ACHN (cell line): ENCODE results near the gene CEP131.

ENCODE experiments used
- DNase-seq: peaks from one replicate; pipeline ENCODE4 v3.0.0-alpha.2; 2015
- in situ Hi-C: cut with HindIII; loops from 2 replicates; pipeline ENCODE4 v1.10.0; 2017; ENCODE audit warnings: low sequenced_read_pairs, low pct_ligation_motif_present, low pct_unique_long_range_greater_than_20kb

The CEP131 gene

DNA sequence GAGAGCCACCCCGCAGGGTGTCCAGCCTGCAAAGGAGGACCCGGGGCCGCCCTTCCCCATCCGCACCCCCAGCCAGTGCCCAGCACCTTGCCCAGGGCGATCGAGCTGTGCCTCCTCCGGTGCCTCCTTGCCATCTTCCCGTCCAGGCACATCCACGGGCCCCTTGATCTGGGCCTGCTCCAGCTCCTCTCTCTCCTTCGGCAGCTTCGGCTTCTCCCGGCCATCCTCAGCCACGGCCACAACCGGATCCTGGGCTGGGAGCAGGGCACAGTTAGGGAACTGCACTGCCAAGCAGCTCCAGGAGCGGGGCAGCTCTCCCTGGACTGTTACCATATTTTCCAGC lies 30.2 kb upstream of the CEP131 start:
- DNase-seq = no peak
- in situ Hi-C loops = no loop called here

DNA sequence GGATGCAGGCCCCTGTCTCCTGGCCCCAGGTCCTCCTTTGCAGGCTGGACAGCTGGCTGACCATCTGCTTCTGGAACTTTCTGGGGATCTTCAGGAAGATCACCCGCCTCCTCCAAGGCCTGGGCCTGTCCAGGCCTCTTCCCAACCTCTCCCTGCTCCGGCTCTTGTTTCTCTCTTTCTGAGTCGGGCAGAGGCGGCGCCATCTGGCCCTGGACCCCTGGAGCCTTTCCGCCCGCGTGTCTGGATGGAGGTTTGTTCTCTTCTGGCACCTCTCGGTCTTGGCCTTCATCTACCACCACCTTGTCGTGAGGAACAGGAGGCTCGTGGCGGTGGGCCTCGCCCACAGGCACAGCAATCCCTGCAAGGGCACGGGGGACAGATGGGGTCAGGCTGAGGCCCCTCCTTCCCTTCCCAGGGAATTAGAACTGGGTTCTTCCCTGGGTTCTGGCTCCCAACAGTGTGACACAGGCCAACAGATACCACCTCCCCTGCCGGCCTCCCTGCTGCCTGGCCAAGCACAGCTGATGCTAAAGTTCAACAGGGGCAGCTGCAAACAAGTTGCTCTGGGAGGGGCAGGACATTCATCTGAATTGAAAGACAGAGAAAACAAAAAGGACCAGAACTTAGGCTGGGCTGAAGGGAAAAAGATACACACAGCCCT lies 29.7 kb upstream of the CEP131 start:
- in situ Hi-C loops = no loop called here
- DNase-seq = no peak

DNA sequence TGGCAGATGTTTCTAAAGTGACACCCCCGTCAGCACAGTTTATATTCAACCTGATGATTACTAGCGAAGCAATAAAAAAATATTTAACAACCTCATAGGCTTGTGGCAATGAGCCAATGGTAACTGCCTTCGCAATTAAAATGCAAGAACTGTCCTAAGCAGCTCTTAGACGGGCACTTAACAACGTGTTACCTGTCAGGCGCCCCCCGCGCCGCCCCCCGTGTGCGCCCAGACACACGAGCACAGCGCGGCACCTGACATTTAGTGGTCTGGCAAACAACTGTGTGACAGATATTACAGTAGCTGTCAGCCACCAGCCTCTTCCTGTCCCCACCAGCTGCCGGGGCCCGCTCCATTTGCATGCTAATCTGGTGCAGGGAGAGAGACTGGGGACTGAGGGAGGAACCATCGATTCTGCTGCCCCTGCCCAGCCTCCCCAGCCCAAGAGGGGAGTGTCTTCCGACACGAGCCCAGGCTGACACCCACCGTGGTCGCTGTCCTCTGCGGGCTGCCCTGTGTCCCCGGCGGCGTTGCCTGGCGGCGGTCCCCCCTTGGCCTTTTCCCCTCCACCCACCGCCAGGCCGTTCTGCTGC lies 29.0 kb upstream of the CEP131 start:
- no peak for DNase-seq
- in situ Hi-C loops = no loop called here

DNA sequence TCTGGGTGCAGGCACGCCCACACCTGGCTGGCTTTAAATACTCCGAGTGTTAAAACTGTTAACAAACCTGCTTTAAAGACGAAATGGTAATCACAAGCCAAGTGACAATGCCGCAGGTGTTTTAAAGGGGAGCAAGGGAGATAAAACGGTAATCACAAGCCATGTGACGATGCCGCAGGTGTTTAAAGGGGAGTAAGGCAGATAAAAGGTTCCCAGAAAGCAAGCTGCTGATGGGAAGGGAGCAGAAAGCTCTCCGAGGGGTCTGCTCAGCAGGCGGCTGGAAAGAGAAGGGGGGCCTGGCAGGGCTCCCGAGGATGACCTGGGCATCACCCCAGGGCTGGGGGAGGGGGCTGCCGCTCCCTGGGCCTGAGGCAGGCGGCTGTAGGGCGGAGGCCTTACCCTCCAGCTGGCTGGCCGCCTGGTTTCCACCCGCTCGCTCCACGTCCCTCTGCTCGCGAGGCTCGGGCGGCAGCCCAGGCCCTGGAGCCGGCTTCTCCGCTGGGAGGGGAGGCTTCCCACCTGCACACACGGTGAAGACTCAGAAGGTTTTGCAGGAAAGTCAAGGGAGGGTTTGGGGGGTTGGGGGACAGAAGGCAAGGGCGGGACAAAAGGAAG lies 28.4 kb upstream of the CEP131 start:
- in situ Hi-C loops = no loop called here
- DNase-seq = no peak

DNA sequence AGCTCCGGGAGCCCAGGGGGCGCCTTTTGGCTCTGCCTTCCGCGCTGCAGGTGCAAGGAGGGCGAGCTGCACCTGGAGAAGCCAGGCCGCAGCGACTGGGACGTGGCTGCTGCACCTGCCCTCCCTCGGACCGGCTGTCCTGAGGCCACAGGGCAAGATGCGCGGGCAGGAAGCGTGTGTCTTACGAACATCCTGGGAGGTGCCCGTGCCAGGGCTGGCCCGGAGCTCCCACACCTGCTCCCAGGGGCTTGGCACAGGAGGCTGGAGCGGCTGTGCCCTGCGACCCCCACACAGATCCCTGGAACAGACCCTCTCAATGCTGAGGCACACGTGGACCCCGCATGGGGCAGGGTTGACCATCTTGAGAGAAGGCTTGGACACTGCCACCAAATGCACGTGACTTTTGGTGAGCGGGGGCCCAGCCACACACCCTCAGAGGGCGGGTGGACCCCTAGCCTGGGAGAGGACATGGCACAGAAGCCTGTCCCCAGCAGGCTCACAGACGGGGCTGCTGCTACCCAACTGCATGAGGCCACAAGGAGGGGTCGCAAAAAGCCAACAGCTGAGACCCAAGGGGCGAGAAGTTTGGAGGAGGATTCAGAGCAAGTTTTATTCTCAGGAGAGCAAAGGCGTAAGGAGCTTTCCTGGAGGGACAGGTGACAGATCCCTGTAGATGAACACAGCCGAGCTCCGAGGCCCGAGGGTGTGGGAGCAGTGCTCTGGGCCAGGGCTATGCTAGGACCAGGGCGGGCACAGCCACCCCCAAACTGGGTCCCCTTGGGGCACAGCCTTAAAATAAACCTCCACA lies 27.7 kb upstream of the CEP131 start:
- DNase-seq = no peak

DNA sequence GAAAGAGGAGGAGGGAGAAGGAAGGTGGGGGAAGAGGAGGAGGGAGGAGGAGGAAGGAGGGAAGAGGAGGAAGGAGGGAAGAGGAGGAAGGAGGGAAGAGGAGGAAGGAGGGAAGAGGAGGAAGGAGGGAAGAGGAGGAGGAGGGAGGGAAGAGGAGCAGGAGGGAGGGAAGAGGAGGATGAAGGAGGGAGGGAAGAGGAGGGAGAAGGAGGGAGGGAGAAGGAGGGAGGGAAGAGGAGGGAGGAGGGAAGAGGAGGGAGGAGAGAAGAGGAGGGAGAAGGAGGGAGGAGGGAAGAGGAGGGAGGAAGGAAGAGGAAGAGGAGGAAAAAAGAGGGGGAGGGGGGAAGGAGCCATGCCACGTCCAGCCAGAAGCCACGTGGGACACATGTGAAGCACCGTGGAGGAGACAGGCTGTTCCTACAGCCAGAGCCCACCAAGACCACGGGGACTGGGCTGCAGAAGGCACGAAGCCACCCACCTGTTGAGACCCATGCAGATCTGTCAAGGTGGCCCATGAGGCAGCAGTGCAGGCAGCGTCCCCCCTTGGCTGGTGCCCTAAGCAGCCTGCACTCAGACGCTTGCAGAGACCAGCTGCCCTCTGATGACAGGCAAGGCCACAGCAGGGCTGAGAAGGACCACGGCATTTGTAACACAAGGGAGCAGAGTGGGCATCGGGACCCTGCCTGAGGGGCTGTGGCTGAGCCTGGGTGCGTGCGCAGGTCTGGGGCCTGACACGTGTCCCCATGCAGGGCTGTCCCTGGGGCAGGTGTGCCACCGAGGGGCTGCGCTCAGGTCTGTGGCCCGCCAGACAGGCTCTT lies 26.7 kb upstream of the CEP131 start:
- DNase-seq = peak; percentile 42
- in situ Hi-C loops = no loop called here

More for the DNA sequence above, 27.7 kb upstream of the CEP131 start:
- in situ Hi-C loops = no loop called here

DNA sequence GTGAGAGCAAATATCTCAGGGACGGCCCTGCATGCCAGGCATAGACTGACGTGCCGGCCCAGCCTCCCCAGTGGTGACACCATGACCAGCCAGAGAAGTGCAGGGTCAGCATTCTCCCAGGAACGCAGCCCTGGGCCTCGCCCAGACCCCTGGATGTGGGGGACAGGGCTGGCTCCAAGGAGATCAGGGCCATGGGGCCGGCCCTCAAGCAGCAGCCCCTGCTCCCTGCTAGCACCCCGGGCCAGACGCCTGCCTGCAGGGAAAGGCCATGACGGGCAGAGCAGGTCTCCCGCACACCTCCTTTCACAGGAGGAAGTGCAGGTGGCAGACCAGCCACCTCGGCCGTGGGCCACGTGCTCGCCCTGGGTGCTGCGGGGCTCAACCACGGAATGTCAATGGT lies 25.9 kb upstream of the CEP131 start:
- in situ Hi-C loops = no loop called here
- no peak for DNase-seq

DNA sequence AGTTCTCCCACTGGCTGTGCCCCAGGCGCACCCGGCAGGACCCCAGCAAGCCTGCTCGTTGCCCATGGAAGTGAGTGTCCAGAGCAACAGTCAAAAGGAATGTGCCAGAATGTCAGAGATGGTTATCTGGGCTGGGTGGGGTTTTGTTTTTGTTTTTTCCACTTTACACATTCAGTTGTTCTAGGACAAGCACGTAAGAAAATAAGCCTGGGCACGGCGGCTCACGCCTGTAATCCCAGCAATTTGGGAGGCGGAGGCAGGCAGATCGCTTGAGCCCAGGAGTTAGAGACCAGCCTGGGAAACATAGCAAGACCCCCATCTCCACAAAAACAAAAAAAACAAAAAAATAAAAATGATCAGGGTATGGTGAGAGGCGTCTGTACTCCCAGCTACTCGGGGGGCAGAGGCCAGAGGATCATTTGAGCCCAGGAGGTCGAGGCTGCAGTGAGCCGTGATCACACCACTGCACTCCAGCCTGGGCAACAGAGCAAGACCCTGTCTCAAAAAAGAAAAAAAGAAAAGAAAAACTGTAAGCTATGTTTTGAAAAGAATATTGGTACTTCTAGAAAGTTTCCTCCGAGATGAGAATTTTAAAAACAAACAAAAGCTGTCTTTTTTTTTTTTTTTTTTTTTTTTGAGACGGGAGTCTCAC lies 24.7 kb upstream of the CEP131 start:
- DNase-seq = no peak
- in situ Hi-C loops = no loop called here

DNA sequence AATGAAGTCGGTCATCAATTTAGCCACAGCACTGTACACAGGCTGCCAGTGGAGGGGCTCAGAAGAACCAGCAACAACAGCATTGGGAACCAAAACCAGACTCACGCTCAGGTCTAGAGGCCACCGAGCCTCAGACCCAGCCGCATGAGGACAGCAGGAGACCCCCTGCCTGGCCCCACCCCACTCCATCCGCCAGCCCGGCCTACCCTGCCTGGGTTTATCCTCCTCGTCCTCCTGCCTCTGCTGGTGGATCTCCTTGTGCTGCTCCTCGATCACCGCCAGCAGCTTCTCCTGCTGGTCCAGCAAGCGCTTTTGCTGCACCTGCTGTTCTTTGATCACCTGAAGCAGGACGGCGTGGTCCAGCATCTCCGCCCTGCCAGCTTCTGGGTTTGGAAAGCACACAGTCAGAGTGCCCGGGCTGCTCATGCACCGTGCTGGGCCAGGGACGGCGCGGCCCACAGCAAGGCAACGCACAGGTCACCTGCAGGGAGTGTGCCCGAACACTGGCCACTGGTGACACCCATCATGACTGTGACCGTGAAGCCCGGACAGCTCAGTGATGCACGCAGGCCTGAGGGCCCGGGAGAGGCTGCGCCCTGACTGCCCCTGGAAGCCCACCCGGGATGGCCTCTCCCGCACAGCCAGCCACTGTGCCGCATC lies 24.0 kb upstream of the CEP131 start:
- DNase-seq = no peak
- in situ Hi-C loops = no loop called here

DNA sequence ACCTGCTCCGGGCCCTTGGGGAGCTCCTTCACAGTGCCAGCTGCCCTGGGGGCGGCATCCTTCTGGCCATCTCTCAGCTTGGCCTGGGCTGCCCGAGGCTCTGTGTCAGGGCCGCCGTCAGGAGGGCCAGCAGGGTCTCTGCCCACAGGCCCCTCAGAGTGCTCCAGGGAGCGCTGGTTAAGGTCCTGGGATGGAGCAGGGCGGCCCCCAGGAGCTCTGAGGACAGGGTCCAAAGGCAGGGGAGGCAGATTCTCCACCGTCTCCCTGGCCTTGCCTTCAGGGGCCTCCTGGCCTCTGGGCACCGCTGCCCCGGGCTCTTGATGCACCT lies 23.5 kb upstream of the CEP131 start:
- in situ Hi-C loops = no loop called here
- DNase-seq = no peak

DNA sequence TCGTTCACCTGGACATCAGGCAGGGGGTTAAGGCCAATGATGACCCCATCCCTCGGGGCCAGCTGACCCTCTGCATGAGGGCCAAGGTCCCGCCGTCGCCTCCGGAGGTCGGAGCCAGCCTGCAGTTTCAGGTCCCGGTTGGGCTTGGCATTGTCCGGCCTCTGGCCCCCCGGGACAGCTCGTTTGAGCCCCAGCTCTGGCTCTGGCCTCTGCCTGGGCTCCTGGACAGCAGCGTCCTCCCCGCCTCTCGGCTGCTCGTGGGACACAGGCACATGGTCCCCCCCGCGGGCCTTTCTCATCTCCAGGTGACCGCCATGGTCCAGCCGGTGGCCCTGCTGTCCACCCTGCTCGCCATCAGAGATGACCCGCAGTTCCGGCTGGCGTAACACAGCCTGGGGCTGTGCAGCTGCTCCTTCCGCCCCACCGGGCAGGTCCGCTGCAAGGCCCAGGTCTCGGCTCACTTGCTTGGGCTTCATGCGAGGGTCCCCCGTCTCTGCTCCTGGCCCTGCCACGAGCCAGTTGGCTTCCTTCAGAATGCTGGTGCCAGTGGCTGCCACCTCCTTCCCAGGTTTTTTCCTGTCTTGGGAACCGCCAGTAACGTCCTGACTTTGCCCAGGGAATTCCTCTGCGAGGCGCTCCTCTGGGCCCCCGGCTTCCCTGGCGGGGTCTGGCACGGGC lies 23.0 kb upstream of the CEP131 start:
- no peak for DNase-seq
- in situ Hi-C loops = no loop called here

DNA sequence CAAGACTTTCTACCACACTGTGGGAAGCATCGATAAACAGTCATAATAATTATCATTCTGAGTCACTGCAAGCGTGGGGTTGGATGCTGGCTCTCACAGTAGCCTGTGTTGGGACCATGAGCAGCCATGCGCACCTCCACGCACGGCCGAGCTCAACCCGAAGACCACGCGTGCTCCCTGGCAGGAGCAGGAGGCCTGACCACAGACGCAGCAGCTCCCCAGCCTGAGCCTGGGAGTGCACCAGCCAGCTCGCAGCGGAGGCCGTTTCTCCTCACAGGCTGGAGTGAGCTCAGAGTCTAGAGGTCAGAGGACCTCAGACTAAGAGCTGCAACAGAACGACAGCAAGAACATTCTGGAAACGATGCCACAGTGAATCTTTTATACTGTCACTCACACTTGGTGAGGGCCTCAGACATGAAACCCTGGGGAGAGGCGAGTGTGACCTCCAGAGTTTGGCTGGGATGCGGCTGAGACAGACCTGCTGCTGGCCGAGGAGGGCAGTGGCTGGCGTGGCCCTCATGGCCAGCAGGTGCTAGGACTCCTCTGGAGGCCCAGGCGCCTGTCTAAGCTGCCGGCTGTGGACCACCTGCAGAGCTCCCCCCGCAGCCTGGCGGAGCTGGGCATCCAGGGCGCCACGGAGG lies 22.4 kb upstream of the CEP131 start:
- DNase-seq = peak; percentile 65
- in situ Hi-C loops = no loop called here

DNA sequence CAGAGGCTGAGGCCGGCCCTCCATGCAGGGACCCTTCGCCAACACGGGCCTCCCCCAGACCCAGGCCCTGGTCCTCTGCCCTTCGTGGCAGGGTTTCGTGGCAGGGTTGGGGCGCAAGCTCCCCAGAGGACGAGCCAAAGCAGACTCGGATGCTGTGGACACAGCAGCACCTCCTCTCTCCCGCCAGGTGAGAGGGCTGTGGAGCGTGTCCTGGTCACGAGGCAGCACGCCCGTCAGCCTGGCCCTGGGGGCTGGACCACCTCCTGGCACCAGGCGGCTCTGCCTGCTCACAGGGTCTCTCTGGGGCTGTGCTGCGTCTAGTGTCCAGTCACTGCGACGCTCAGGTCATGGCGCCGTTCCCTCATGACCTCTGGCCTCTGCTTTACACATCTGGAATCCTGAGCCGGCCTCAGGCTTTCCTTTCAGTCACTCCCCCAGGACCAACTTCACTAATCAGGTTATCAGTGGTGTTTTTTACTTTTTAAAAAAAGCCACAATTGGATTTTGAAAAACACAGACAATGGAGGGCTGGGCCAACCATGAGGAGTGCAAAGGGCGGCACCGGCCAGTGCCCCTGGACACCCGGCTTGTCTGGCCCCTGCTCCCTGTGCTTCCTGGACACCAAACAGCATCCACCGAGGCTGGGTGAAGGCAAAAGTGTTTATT lies 21.7 kb upstream of the CEP131 start:
- DNase-seq = no peak
- in situ Hi-C loops = no loop called here

DNA sequence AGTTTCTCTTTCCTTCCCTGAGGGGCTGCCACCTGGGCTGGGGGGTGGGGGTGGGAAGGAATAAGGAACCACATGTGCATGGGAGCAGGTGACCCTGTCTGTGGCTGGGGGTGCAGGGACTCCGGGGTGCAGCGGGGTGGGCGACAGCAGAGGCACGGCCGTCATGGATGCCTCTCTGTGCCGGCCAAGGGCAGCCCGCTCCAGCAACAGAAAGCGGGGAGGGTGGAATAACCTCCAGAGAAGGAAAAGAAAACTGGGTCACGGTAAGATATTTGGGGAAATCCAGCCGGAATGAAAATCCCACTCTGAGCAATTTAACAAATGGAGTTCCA lies 20.5 kb upstream of the CEP131 start:
- in situ Hi-C loops = no loop called here
- no peak for DNase-seq

DNA sequence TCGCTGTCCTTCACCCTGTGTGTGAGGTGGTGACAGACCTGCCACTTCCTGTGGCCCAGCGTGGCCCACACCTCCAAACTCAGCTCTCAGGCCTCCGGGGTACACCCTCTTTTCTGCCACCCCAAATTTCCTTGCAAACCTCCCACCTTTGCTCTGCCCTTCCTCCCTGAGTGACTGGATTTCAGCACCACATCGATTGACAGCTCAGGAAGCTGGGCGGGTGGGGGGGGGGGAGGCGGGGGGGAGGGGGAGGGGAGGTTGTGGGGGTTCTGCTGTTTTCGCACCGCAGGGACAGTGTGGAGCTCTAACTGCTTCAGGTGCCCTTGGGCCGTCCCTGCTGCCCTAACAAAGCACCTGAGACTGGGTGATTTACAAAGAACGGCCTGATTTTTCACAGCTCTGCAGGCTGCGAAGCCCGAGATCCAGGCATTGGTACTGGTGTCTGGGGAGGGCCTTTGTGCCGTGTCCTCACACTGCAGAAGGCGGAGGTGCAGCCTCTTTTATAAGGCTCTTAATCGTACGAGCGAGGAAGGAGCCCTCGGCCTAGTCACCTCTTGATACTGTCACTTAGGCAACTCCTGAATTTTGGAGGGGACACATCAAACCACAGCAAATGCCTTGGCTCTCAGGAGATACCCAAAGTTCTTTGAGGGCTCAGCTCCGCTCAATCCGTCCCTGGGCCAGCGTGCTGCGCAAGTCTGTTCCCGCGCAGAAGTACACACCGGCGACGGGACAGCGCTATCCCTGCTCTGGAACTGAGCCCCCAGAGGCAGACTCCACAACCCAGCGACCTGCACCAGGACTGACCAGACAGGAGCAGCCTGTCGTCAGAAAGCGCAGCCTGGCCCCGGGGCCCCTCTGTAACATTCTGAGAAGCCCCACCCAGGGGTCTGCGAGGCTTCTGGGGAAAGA lies 19.9 kb upstream of the CEP131 start:
- in situ Hi-C loops = no loop called here
- no peak for DNase-seq
